Measurements from ENCODE around the gene ZNF248. TPM values are rescaled to one million over a fixed set of nuclear protein-coding genes. Genes with fewer than 3 reads are reported as not detected.

The ZNF248 gene
- total RNA-seq, 1 donor from 2014 or later: 0.75 TPM

GRCh38 chr10:37789590-37789989 lies 67.8 kb downstream of the ZNF248 start:
- Histone ChIP-seq H3K36me3 (ENCODE audit: insufficient read depth, low read length) (no peaks in the 10 kb centered on the region), H3K9ac (ENCODE audit: low read length) (no peak overlapping the region), H3K4me3 (ENCODE audit: insufficient read depth, low read depth, low read length) (no peak overlapping the region), H3K79me2 (ENCODE audit: insufficient read depth, low read length) (no peaks in the 10 kb centered on the region), H3K9me3 (ENCODE audit: insufficient read depth, low read depth, low read length) (peaks cover 4% of the 10 kb centered on the region), H3K27ac (ENCODE audit: low read depth, low read length) (no peak overlapping the region), H2AFZ (ENCODE audit: low read depth, low read length) (no peak overlapping the region), H3K4me1 (ENCODE audit: insufficient read depth, low read length) (no peaks in the 10 kb centered on the region), H3K4me2 (ENCODE audit: low read length) (no peak overlapping the region), H3K27me3 (ENCODE audit: insufficient read depth, low read length) (no peaks in the 10 kb centered on the region), H4K20me1 (ENCODE audit: insufficient read depth, low read length) (no peaks in the 10 kb centered on the region)
- H3K4me1 Mint-ChIP-seq (ENCODE audit: low read depth, unreplicated experiment): no peaks in the 10 kb centered on the region
- no peak for FAIRE-seq
- no peak for DNase-seq (ENCODE audit: low read depth)
- peaks cover 5% of the 10 kb centered on the region for H3K9me3 Mint-ChIP-seq (ENCODE audit: unreplicated experiment)
- TF ChIP-seq CTCF (IDR thresholded peaks at IDR 0.05; ENCODE audit: insufficient read depth, low read depth, low read length): no peak
- TF ChIP-seq EZH2 (IDR thresholded peaks at IDR 0.05; ENCODE audit: insufficient read depth, low read length): no peak
- no peaks in the 10 kb centered on the region for H3K27me3 Mint-ChIP-seq (ENCODE audit: low read depth, unreplicated experiment)
- no peak overlapping the region for H3K27ac Mint-ChIP-seq (ENCODE audit: unreplicated experiment)
- no peaks in the 10 kb centered on the region for H3K36me3 Mint-ChIP-seq (ENCODE audit: low read depth, unreplicated experiment)
- H3K4me3 Mint-ChIP-seq (ENCODE audit: unreplicated experiment): no peak overlapping the region

- H2AFZ ChIP-seq (ENCODE audit: low read depth, low read length): no peak overlapping the region
- H3K9me3 ChIP-seq (ENCODE audit: insufficient read depth, low read depth, low read length): peaks cover 2% of the 10 kb centered on the region
- no peaks in the 10 kb centered on the region for H3K27me3 ChIP-seq (ENCODE audit: insufficient read depth, low read length)
- FAIRE-seq: no peak
- no peak overlapping the region for H3K4me3 Mint-ChIP-seq (ENCODE audit: unreplicated experiment)
- H3K27ac Mint-ChIP-seq (ENCODE audit: unreplicated experiment): no peak overlapping the region
- H3K4me3 ChIP-seq (ENCODE audit: insufficient read depth, low read depth, low read length): no peak overlapping the region
- H3K9ac ChIP-seq (ENCODE audit: low read length): no peak overlapping the region
- H3K9me3 Mint-ChIP-seq (ENCODE audit: unreplicated experiment): peaks cover 7% of the 10 kb centered on the region
- TF ChIP-seq EZH2 (IDR thresholded peaks at IDR 0.05; ENCODE audit: insufficient read depth, low read length): no peak
- TF ChIP-seq CTCF (IDR thresholded peaks at IDR 0.05; ENCODE audit: insufficient read depth, low read depth, low read length): no peak
- no peaks in the 10 kb centered on the region for H3K79me2 ChIP-seq (ENCODE audit: insufficient read depth, low read length)
- H3K36me3 Mint-ChIP-seq (ENCODE audit: low read depth, unreplicated experiment): no peaks in the 10 kb centered on the region
- no peak overlapping the region for H3K4me2 ChIP-seq (ENCODE audit: low read length)
- H3K4me1 Mint-ChIP-seq (ENCODE audit: low read depth, unreplicated experiment): no peaks in the 10 kb centered on the region
- H3K4me1 ChIP-seq (ENCODE audit: insufficient read depth, low read length): no peaks in the 10 kb centered on the region
- H3K27me3 Mint-ChIP-seq (ENCODE audit: low read depth, unreplicated experiment): no peaks in the 10 kb centered on the region
- no peaks in the 10 kb centered on the region for H4K20me1 ChIP-seq (ENCODE audit: insufficient read depth, low read length)
- H3K27ac ChIP-seq (ENCODE audit: low read depth, low read length): no peak overlapping the region
- no peaks in the 10 kb centered on the region for H3K36me3 ChIP-seq (ENCODE audit: insufficient read depth, low read length)
- no peak for DNase-seq (ENCODE audit: low read depth)
Observed at GRCh38 chr10:37784678-37785077, 72.7 kb downstream of the ZNF248 start.

GRCh38 chr10:37780536-37780935 lies 76.9 kb downstream of the ZNF248 start:
- no peak for FAIRE-seq
- TF ChIP-seq EZH2 (IDR thresholded peaks at IDR 0.05; ENCODE audit: insufficient read depth, low read length): no peak
- no peak for TF ChIP-seq CTCF (IDR thresholded peaks at IDR 0.05; ENCODE audit: insufficient read depth, low read depth, low read length)
- H3K79me2 ChIP-seq (ENCODE audit: insufficient read depth, low read length): no peaks in the 10 kb centered on the region
- no peak for DNase-seq (ENCODE audit: low read depth)
- H3K36me3 ChIP-seq (ENCODE audit: insufficient read depth, low read length): no peaks in the 10 kb centered on the region
- Mint-ChIP-seq H3K27ac (ENCODE audit: unreplicated experiment) (no peak overlapping the region), H3K27me3 (ENCODE audit: low read depth, unreplicated experiment) (no peaks in the 10 kb centered on the region), H3K4me3 (ENCODE audit: unreplicated experiment) (no peak overlapping the region), H3K36me3 (ENCODE audit: low read depth, unreplicated experiment) (no peaks in the 10 kb centered on the region), H3K9me3 (ENCODE audit: unreplicated experiment) (peaks cover 4% of the 10 kb centered on the region), H3K4me1 (ENCODE audit: low read depth, unreplicated experiment) (no peaks in the 10 kb centered on the region)
- no peaks in the 10 kb centered on the region for H3K4me1 ChIP-seq (ENCODE audit: insufficient read depth, low read length)
- no peak overlapping the region for H2AFZ ChIP-seq (ENCODE audit: low read depth, low read length)
- no peaks in the 10 kb centered on the region for H3K27me3 ChIP-seq (ENCODE audit: insufficient read depth, low read length)
- H3K9me3 ChIP-seq (ENCODE audit: insufficient read depth, low read depth, low read length): peaks cover 2% of the 10 kb centered on the region
- H4K20me1 ChIP-seq (ENCODE audit: insufficient read depth, low read length): no peaks in the 10 kb centered on the region
- H3K9ac ChIP-seq (ENCODE audit: low read length): no peak overlapping the region
- no peak overlapping the region for H3K4me3 ChIP-seq (ENCODE audit: insufficient read depth, low read depth, low read length)
- H3K27ac ChIP-seq (ENCODE audit: low read depth, low read length): no peak overlapping the region
- H3K4me2 ChIP-seq (ENCODE audit: low read length): no peak overlapping the region

All from astrocyte (in vitro differentiated cells and primary cell).